GM21723 (cell line): ENCODE data around the gene OPRM1.

Experiments
- ATAC-seq: cut with Tn5 transposase; IDR thresholded peaks from one replicate; pipeline ENCODE4 v1.9.1; 2021; ENCODE audit warnings: mild to moderate bottlenecking, moderate library complexity; ENCODE audit not compliant: unreplicated experiment

Gene OPRM1

GRCh38 chr6:154202339-154202738, 163.3 kb downstream of the OPRM1 start:
- no peak for ATAC-seq

- no peak for ATAC-seq
These were observed 163.9 kb downstream of the OPRM1 start for GRCh38 chr6:154202958-154203357.

DNA sequence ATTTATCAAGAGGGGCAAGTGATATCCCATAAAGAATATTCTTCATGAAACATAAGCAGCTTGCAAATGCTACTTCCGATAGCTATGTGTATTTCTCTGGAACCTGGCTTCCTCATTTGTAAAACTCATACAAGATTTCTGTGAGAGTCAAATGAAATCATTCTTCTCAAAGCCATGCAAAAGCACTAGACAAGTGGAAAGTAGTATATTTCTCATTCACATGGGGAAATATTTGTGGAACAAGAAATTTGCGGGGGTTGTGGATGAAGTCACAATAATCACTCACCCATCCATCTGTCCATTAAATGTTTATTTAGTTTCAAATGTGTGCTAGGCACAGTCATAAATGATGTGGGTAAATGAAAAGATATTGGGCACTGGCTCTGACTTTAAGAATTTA, 167.1 kb downstream of the OPRM1 start:
- no peak for ATAC-seq

DNA sequence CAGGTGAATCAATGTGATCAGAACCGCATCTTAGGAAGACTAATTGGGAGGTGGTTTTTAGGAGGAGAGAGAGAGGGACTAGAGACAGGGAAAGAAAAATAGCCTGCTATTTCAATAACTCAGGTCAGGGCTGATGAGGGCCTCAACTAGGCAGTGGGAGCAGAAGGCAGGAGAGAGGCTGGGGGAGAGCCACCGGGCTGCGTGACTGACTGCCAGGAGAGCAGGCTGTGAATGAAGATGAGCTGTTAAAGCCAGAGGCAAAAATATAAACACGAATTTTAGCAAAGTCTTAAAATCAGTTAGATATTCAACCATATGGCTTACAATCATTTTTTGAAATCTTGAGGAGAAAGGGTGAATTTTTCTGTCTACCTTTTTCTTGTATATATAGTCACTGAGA, 168.0 kb downstream of the OPRM1 start:
- no peak for ATAC-seq

GRCh38 chr6:154209555-154209954, 170.5 kb downstream of the OPRM1 start:
- no peak for ATAC-seq

GRCh38 chr6:154210678-154211077, 171.6 kb downstream of the OPRM1 start:
- no peak for ATAC-seq

DNA sequence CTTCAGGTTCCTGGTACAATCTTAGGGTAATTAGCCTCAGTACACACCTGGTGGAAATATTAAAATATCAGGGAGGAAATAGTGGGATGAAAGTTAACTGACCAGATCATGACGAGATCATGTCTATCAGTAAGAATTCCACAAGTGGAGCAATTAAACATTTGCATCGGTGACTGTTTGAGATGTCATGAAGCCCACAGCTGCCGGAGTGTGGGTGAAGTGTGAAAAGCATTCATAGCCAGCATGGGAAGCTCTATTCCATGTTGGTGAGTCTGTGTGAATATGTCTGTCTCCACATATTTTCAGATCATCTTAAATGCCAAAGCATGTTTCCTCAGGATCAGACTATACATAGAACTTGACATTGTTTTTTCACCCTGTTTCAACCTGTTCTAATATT, 174.7 kb downstream of the OPRM1 start:
- no peak for ATAC-seq

- no peak for ATAC-seq
These were observed 179.3 kb downstream of the OPRM1 start for GRCh38 chr6:154218301-154218700.

GRCh38 chr6:154218787-154219186, 179.7 kb downstream of the OPRM1 start:
- no peak for ATAC-seq

- no peak for ATAC-seq
These were observed 180.2 kb downstream of the OPRM1 start for GRCh38 chr6:154219250-154219649.

- ATAC-seq = no peak
These were observed 183.7 kb downstream of the OPRM1 start for GRCh38 chr6:154222716-154223115.

GRCh38 chr6:154223296-154223695, 184.3 kb downstream of the OPRM1 start:
- ATAC-seq = no peak

DNA sequence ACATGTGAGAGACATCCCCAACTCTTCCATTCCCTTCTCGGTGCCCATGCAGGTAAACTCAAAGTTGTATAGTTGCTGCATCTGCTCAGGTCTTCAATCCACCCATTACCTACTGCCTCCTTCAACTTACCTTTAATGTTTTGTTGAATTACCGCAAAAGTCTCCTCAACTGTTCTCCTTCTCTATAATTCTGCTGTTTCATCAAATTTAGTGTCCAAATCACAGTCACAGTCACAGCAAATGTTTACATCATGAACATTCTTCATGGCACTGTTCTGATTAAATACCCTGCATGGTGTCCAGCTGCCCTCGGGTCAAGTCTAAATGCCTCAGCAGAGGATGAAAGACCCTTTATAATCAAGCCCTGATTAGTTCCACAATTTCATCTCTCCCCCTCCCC, 187.4 kb downstream of the OPRM1 start:
- ATAC-seq = no peak

- ATAC-seq = no peak
These were observed 189.0 kb downstream of the OPRM1 start for GRCh38 chr6:154227862-154228520.

DNA sequence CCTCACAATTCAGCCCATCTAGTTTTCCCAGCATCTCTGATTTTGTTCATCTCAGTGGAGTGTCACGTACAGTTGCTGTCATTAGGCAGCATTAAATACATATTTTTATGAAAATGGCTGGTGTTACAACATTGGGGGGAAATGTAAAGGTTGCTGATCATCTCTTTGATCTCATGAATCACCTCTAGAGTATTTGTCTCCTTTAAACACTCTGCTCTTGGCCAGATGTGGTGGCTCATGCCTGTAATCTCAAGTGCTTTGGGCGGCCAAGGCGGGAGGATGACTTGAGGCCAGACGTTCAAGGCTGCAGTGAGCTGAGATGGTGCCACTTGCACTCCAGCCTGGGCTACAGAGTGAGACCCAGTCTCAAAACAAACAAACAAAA, 189.5 kb downstream of the OPRM1 start:
- no peak for ATAC-seq

DNA sequence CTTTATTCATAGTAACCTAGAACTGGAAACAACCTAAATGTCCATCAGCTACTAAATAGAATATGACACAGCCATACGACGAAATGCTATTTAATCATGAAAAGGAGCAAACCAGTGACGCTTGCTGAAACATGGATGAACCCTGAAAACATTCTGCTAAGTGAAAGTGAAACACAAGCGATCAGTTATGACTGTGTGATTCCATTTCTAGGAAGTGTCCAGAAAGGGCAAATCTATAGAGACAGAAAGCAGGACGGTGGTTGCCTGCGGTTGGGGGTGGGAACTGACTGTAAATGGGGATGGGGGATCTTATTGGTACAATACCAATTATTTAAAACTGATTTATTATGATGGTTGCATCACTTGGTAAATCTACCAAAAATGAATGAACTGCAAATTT, 190.7 kb downstream of the OPRM1 start:
- peak; percentile 82 for ATAC-seq

- ATAC-seq = no peak
These were observed 191.4 kb downstream of the OPRM1 start for GRCh38 chr6:154230393-154230792.

- no peak for ATAC-seq
These were observed 192.0 kb downstream of the OPRM1 start for GRCh38 chr6:154230910-154231595.

DNA sequence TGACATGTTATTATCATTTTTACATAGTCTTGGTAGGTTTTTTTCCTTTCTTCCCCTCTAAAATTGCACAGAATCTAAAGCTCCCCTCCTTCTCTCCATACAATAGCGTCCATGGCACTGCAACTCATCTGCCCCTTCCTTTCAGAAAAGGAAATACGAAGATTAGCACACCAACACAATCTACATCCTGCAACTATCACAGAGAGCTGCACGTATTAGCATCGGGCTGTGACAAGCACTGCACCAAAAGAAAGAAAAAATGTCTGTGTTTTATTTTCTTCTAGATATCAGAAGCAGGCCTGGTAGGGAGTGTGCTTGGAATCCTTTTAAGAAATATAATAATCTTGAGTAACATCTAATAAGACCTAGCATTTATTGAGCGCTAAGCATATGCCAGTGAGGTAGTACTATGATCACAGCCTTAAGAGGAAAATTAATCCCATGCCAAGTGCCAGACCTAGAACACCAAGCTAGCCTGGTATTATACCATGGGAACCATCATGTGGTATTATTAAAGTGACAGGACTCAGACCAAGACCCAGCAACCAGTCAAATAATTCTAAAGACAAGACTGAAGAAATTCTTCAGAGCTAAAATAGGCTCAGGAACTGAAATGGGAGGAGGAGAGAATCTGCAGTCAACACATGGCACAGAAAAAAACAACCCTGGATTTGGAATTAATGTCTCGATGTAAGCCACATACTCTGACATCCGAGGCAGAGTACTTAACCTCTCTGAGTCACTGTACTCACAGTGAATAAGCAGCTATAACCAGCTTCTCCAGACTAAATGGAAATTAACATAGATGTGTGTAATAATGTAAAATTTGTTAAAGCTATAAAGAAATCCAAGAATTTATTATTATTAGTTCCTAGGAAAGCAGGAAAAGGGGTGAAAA, 193.2 kb downstream of the OPRM1 start:
- no peak for ATAC-seq

GRCh38 chr6:154233383-154233782, 194.3 kb downstream of the OPRM1 start:
- no peak for ATAC-seq

GRCh38 chr6:154234019-154234772, 195.2 kb downstream of the OPRM1 start:
- peak; percentile 75 for ATAC-seq
